Stimulated activated effector memory CD8-positive, alpha-beta T cell treated with anti-CD3 and anti-CD28 coated beads, Interleukin-12 subunit alpha, Interleukin-12 subunit beta, amount 100 ng/mL, for 72 hours (primary cell): ENCODE measurements around the gene CASP9.

Experiments
- ATAC-seq: fragments of 150-1000 bp; cut with Tn5 transposase; 2 replicates; pipeline ENCODE4 v1.10.0; 2021
- DNase-seq, 2 donors: peaks; one replicate each; pipeline ENCODE4 v3.0.0; 2021 to 2022; ENCODE audit warnings: low spot score in 2 of 2
- H3K27ac Mint-ChIP-seq: one replicate; pipeline ENCODE4 v1.8.0; 2022; ENCODE audit warnings: mild to moderate bottlenecking, mixed read lengths
- H3K36me3 Mint-ChIP-seq: one replicate; pipeline ENCODE4 v1.8.0; 2022; ENCODE audit warnings: mild to moderate bottlenecking, mixed read lengths
- H3K4me1 Mint-ChIP-seq: one replicate; pipeline ENCODE4 v1.8.0; 2022; ENCODE audit warnings: mixed read lengths
- H3K4me3 Mint-ChIP-seq: one replicate; pipeline ENCODE4 v1.8.0; 2022; ENCODE audit warnings: mild to moderate bottlenecking, mixed read lengths
- H3K9me3 Mint-ChIP-seq: one replicate; pipeline ENCODE4 v1.8.0; 2022; ENCODE audit warnings: mixed read lengths

The CASP9 gene

DNA sequence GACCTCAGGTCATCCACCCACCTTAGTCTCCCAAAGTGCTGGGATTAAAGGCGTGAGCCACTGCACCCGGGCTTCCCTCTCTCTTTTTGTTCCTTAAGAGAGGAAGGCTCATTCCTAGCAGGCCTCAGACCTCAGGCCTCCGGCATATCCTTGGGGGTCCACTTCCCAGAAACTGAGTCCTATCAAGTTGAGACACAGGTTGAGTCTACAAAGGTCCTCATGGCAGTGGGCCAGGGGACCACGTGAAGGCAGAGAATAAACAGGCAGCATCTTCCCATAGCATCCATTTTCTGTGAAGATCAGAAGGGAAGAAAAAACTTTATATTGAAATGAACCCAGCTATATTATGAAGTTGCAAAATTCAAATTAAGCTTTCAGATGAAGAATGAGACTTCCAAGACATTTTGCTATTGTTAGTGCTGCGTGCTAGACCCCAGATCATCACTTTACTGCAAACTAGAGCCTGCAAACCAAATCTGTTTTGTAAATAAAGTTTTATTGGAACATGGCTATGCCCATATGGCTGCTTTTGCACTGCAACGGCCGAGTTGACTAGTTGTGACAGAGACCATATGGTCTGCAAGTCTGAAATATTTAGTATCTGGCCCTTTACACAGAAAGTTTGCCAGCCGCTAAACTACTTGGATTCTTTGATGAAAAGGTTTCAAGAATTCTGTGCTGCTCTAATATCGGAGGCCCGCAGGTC is 71.0 kb downstream of the CASP9 start:
- Mint-ChIP-seq H3K9me3 (no peaks in the 10 kb centered on the region), H3K27ac (no peak overlapping the region), H3K4me1 (no peaks in the 10 kb centered on the region), H3K36me3 (no peaks in the 10 kb centered on the region), H3K4me3 (no peak overlapping the region)
- ATAC-seq (no peak), DNase-seq (no peak)

- Mint-ChIP-seq H3K36me3 (no peaks in the 10 kb centered on the region), H3K27ac (no peak overlapping the region), H3K4me3 (no peak overlapping the region), H3K9me3 (no peaks in the 10 kb centered on the region), H3K4me1 (no peaks in the 10 kb centered on the region)
- no peak for DNase-seq
- ATAC-seq, result peak; percentile 56
Measured at GRCh38 chr1:15452216-15452615, 71.8 kb downstream of the CASP9 start.

- no peaks in the 10 kb centered on the region for H3K36me3 Mint-ChIP-seq
- DNase-seq (no peak), ATAC-seq (no peak)
- H3K9me3 Mint-ChIP-seq, result no peaks in the 10 kb centered on the region
- no peak overlapping the region for H3K27ac Mint-ChIP-seq
- peaks cover under 1% of the 10 kb centered on the region for H3K4me1 Mint-ChIP-seq
- no peak overlapping the region for H3K4me3 Mint-ChIP-seq
Measured at GRCh38 chr1:15451014-15451722, 72.8 kb downstream of the CASP9 start.

GRCh38 chr1:15449567-15449966 is 74.4 kb downstream of the CASP9 start:
- ATAC-seq (no peak), DNase-seq (no peak)
- no peaks in the 10 kb centered on the region for H3K36me3 Mint-ChIP-seq
- no peak overlapping the region for H3K27ac Mint-ChIP-seq
- H3K9me3 Mint-ChIP-seq, result no peaks in the 10 kb centered on the region
- no peak overlapping the region for H3K4me3 Mint-ChIP-seq
- peaks cover 14% of the 10 kb centered on the region for H3K4me1 Mint-ChIP-seq

DNA sequence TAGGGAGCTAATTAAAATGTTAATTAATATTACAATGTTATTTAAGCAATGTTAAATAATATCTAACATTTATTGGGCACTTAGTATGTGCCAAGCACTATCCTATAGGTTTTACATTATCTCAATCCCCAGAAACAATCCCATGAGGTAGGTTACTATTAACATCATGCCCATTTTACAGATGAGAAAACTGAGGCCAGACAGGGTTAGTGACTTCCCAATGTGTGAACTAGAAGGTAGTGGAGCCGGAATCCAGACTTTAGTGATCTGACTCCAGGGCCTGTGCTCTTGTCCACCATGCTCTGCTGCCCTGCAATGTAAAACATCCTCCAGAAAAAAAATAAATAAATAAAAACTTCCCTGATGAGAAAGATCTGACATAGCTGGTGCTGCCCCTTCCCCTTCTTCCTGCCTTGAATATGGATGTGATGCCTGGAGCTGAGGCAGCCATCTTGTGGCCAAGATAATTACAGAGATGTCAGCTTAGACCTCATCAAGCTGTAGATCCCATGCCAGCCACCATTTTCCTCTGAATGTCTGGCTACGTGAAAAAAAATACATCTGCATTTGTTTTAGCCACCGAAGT is 75.0 kb downstream of the CASP9 start:
- ATAC-seq (no peak), DNase-seq (no peak)
- Mint-ChIP-seq H3K36me3 (no peaks in the 10 kb centered on the region), H3K9me3 (no peaks in the 10 kb centered on the region), H3K4me1 (peaks cover 14% of the 10 kb centered on the region), H3K27ac (no peak overlapping the region), H3K4me3 (no peak overlapping the region)

DNA sequence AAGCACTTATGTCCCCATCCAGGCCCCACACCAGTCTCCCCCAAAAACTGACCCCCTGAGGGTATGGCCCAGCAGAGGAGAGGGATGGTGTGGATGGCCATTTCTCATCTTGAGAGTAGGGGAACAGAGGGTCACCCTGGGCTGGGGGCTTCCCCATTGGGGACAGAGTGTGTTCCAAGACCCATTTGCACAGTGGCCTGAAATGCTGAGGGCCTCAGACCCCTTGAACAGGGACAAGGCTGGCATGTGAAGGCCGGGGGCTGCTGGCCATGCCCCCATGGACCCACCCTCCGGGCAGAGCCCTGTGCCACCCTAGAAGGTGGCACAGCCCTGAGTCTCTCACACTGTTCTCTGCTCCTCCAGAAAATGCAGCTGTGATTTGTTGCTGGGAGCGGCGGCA is 77.8 kb downstream of the CASP9 start:
- ATAC-seq (no peak), DNase-seq (no peak)
- Mint-ChIP-seq H3K9me3 (no peaks in the 10 kb centered on the region), H3K36me3 (no peaks in the 10 kb centered on the region), H3K4me1 (peaks cover 14% of the 10 kb centered on the region), H3K4me3 (no peak overlapping the region), H3K27ac (peak overlapping the region; percentile 1)

GRCh38 chr1:15445390-15446122 is 78.5 kb downstream of the CASP9 start:
- Mint-ChIP-seq H3K9me3 (no peaks in the 10 kb centered on the region), H3K27ac (peak overlapping the region; percentile 1), H3K36me3 (no peaks in the 10 kb centered on the region), H3K4me3 (no peak overlapping the region), H3K4me1 (peaks cover 14% of the 10 kb centered on the region)
- DNase-seq (no peak), ATAC-seq (peak; percentile 31)

DNA sequence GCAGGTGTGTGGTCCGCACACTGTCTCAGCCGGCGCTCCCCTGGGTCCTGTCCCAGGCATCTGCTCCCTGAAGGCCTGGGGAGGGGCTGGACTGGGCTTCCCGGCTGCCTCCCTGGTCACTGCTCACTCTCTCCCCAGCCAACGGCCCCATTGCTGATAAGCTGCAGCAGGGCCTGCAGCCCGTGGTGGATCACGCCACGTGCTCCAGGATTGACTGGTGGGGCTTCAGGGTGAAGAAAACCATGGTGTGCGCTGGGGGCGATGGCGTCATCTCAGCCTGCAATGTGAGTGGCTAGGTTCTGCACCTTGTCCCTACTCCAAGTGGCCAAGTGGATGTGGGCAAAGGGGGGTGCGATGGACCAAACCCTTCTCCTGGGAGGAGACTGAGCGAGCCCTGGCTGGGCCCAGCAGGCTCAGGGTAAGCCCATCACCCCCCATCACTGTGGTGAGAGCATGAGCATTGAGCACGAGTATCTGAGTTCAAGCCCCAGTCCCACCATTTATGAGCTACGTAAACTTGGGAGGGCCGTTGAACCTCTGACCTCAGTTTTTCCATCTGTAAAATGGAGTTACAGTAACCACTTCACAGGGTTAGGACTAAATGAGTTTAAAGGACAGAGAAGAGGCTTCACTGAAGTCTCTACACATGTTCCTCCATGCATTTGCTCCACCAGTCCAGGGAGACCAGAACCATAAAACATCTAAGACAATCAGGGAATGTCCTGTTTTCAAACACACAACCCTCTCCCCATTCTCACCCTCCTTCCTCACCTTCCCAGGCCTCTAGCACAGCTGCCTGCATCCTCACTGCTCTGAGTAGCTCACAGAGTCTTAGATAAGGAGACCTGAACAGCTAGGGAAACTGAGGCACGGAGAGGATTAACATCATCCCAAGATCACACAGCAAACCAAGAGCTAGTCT is 79.3 kb downstream of the CASP9 start:
- peaks cover 14% of the 10 kb centered on the region for H3K4me1 Mint-ChIP-seq
- no peak for ATAC-seq
- H3K4me3 Mint-ChIP-seq, result no peak overlapping the region

GRCh38 chr1:15443281-15443680 is 80.7 kb downstream of the CASP9 start:
- Mint-ChIP-seq H3K27ac (no peak overlapping the region), H3K4me3 (no peak overlapping the region)

More for the DNA sequence above, 79.3 kb downstream of the CASP9 start:
- no peak overlapping the region for H3K27ac Mint-ChIP-seq
- no peaks in the 10 kb centered on the region for H3K36me3 Mint-ChIP-seq
- DNase-seq, result no peak
- H3K9me3 Mint-ChIP-seq, result no peaks in the 10 kb centered on the region

DNA sequence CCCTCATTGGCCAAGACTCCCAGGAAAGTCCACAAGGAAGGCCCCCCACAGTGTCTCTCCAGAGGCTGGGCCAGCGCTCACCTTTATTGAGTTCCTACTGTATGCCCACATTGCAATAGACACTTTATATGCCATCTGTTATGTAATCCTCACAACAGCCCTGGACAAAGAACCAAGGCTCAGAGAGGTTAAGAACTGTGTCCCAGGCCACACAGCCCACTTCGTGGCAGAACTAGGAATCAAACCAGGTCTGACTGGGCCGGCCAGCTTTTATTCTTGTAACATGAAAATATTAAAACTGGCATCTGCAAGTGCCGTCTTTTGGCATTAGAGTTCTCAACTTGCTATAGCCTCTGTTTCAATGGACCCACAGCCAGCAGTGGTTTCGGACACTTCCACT is 81.3 kb downstream of the CASP9 start:
- Mint-ChIP-seq H3K36me3 (no peaks in the 10 kb centered on the region), H3K9me3 (no peaks in the 10 kb centered on the region), H3K27ac (no peak overlapping the region), H3K4me3 (no peak overlapping the region), H3K4me1 (peaks cover 14% of the 10 kb centered on the region)
- DNase-seq (no peak), ATAC-seq (no peak)

More at GRCh38 chr1:15443281-15443680, 80.7 kb downstream of the CASP9 start:
- DNase-seq, result no peak
- H3K9me3 Mint-ChIP-seq, result no peaks in the 10 kb centered on the region
- H3K36me3 Mint-ChIP-seq, result no peaks in the 10 kb centered on the region
- peaks cover 14% of the 10 kb centered on the region for H3K4me1 Mint-ChIP-seq
- ATAC-seq, result no peak

- no peak for ATAC-seq
- no peak overlapping the region for H3K4me3 Mint-ChIP-seq
- H3K4me1 Mint-ChIP-seq, result peaks cover 14% of the 10 kb centered on the region
- no peaks in the 10 kb centered on the region for H3K9me3 Mint-ChIP-seq
- no peaks in the 10 kb centered on the region for H3K36me3 Mint-ChIP-seq
- H3K27ac Mint-ChIP-seq, result no peak overlapping the region
- DNase-seq, result no peak
Measured at GRCh38 chr1:15442119-15442518, 81.9 kb downstream of the CASP9 start.
